ENCODE results near the gene USH1G.
"Not testable (repeated sequence)": the region's sequence is repeated elsewhere in the genome, so short reads cannot be mapped to it uniquely, and the experiment has no call there.

USH1G gene

GRCh38 chr17:74925242-74925641, 2.2 kb upstream of the USH1G start:
- DNase-seq, result no peak

GRCh38 chr17:74924250-74924948, 1.3 kb upstream of the USH1G start, which contains the start of gene OTOP2:
OTOP2 (plus strand) TSS chr17:74924273; CDS start chr17:74924633, 360 bp downstream.
- peak; percentile 40 for DNase-seq

DNA sequence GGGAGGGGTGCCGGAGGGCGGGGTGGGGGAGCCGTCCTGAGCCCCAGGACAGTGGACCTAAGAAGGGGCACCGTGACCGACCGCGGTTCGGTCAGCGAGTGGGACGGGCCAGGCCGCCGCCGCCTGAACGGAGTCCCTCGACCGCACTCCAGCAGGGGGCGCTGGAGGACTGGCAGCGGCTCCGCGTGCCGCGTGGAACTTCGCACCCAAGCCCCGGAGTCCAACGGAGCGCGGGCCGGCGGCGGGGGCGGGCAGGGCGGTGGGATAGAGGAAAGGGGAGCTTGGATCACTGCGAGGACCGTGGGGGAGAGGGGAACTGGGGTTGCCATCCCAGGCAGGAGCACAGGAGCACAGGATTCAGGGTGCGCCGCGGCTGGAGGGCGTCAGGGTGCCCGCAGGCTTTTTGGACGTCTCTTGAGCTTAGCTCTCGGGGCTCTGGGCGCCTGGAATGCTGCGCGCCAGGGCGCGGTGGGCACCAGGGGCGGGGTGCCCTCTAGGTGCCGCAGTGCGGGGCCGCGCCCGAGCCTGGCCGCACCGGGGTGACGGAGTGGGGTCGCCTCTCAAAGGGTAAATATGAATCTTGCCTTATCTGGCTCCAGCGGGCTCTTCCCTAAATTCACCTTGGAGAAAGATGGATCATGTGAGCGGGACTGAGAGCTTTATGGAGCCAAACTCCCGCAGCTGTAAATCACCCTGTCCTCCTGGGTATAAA, 639 bp upstream of the USH1G start:
- DNase-seq, result peak; percentile 61

- DNase-seq, result no peak
These were observed 883 bp downstream of the USH1G start for GRCh38 chr17:74922172-74922571.

GRCh38 chr17:74921769-74922168, 1.3 kb downstream of the USH1G start:
- no peak for DNase-seq

DNA sequence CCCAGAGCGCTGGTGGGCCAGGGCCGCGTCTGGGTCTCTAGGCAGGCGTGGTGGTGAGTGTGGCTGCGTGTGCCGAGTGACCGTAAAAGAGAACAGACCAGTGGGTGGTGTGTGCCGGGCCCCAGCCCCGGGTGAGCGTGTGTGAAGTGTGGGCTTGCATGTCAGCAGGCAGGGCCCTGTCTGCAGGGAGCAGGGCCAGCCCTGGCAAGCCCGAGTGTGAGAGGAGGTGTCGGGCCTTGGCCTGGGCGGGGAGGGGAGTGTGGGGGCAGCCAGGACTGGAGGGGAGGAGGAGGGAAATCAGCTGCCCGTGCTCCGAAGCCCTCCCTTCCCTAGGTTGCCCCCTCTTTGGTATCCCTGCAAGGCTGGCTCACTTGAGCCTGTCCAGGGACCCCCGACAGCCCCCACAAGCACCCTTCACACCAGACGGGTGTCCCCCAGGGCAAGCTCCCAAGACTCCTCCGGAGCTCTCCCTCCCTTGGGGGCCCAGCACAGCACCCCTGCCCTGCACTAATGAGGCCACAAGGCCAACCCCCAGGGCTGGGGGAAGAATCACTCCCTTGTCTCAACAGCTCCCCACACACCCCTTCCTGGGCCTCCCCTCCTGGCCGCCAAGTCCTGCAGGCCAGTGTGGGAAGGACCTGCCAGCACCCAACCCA, 1.9 kb downstream of the USH1G start:
- DNase-seq, result no peak

DNA sequence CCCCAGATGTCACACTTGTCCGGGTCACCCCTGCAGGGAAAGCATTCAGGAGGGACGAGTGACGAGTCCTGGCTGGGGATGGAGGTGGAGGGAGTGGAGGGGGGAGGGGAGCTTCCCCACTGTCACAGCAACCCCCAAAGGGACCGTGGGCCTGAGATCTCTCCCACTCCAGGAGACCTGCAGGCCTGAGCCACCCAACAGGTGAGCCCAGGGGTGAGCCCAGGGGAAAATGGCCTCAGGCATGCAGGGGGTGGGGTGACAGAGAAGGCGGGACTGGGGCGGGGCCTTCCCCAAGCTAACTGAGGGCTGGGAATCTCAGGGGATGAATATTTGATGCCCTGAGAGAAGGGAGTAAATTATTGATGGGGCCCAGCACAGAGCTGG, 2.4 kb downstream of the USH1G start:
- DNase-seq, result no peak

DNA sequence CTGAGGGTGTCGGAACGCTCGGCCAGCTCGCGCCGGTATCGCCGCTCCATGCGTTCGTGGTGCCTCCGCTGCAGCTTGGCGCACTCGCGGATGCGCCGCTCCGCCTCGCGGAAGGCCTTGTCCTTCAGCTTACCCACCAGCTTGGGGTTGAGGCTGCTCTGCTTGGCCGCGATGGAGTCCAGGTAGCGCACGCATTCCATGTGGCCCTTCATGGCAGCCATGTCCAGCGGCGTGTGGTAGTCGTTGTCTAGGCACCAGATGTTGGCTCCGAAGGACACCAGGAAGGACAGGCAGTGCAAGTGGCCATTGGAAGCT, 2.8 kb downstream of the USH1G start:
- DNase-seq, result no peak

GRCh38 chr17:74919440-74920305, 3.4 kb downstream of the USH1G start:
- no peak for DNase-seq

- no peak for DNase-seq
These were observed 4.1 kb downstream of the USH1G start for GRCh38 chr17:74918906-74919305.

- DNase-seq, result peak; percentile 8
These were observed 5.6 kb downstream of the USH1G start for GRCh38 chr17:74917430-74917829.

- no peak for DNase-seq
These were observed 6.2 kb downstream of the USH1G start for GRCh38 chr17:74916851-74917199.

DNA sequence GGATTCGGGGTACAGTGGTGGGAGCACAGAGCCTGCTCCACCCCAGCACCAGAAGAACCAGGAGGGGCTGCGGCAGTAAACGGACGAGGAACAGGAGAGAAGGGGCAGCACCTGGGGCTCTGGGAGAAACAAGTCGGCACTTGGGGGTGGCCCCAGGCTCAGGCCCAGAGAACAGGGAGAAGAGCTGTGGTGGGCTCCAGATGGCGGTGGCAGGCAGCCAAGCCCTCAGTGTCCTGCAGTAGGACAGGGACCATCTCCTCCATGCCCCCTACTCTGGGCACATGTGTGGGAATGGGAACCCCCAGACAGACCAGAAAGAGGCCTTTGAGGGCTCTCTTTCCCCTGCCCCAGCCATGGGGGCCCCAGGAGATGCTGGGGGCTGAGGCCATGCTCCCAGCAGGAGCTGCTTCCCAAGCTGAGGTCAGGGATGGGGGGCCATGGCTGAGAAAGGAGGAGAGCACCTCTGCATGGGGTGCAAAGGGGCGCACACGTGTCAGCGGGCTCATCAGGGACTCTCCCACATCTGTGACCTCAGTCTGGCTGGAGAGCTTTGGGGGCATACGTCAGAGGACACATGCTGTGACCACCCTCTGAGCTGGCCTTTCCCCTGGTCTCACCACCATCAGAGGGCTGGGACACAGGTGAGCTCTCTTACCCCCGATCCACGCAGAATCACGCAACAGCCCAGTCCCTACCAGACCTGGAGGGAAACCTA, 6.8 kb downstream of the USH1G start:
- DNase-seq, result no peak

GRCh38 chr17:74911423-74911822, 11.6 kb downstream of the USH1G start:
- DNase-seq, result not testable (repeated sequence)

GRCh38 chr17:74909097-74909496, 14.0 kb downstream of the USH1G start:
- not testable (repeated sequence) for DNase-seq

DNA sequence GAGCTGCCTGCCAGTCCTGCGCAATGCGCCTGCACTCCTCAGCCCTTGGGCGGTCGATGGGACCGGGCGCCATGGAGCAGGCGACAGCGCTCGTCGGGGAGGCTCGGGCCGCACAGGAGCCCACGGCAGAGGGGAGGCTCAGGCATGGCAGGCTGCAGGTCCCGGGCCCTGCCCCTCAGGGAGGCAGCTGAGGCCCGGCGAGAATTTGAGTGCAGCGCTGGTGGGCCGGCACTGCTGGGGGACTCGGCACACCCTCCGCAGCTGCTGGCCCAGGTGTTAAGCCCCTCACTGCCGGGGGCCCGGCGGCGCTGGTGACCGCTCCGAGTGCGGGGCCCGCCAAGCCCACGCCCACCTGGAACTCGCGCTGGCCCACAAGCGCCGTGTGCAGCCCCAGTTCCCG, 16.0 kb downstream of the USH1G start:
- DNase-seq, result no peak

DNA sequence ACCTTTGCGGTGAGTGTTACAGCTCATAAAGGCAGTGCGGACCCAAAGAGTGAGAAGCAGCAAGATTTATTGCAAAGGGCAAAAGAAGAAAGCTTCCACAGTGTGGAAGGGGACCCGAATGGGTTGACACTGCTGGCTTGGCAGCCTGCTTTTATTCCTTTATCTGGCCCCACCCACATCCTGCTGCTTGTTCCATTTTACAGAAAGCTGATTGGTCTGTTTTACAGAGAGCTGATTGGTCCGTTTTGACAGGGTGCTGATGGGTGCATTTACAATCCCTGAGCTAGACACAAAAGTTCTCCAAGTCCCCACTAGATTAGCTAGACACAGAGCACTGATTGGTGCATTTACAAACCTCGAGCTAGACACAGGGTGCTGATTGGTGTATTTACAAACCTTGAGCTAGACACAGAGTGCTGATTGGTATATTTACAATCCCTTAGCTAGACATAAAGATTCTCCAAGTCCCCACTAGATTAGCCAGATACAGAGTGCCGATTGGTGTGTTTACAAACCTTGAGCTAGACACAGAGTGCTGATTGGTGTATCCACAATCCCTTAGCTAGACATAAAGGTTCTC, 16.8 kb downstream of the USH1G start:
- not testable (repeated sequence) for DNase-seq

GRCh38 chr17:74904687-74905409, 18.2 kb downstream of the USH1G start:
- DNase-seq, result no peak

- DNase-seq, result no peak
These were observed 19.4 kb downstream of the USH1G start for GRCh38 chr17:74903671-74904070.

- DNase-seq, result no peak
These were observed 20.0 kb downstream of the USH1G start for GRCh38 chr17:74903034-74903433.

DNA sequence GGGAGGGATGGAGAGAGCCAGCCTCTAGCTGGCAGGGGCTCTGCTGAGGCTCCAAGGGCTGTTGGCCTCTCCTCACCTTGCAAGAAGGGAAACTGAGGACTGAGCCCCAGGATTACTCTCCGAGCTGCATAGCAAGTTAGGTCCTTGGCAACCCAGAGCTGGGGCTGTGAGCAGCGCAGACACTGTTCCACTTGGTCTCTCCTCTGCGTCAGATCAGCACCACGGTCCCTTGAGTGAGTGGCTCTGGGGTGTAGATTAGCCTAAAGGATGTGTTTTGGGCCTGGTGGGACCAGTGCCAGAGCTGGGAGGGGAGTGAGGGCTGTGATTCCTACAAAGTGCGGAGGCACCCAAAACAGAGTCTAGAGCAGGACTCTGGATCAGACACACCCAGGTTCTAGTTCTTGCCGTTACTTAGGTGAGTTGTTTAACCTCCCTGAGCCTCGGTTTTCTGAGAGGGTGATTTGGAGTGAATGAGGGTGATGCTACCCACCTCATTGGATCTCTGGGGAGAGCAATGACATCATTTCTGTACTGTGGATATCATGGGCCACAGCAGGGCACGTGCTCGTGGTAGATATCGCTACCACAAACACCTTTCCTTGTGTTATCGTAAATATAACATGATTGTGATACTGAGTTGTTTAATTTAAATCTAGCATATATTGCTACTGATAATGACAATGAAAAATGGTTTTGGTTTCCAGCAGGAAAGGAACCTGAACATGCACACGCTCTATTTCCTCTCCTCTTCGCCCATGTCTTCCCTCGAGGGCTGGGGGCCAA, 21.5 kb downstream of the USH1G start:
- no peak for DNase-seq
